ENCODE data around the gene SRRM4. TPM values are rescaled to one million over a fixed set of nuclear protein-coding genes. Genes with fewer than 3 reads are reported as not detected.

SRRM4 gene
- total RNA-seq, 1 experiment from 2014 or later: under 0.01 TPM

DNA sequence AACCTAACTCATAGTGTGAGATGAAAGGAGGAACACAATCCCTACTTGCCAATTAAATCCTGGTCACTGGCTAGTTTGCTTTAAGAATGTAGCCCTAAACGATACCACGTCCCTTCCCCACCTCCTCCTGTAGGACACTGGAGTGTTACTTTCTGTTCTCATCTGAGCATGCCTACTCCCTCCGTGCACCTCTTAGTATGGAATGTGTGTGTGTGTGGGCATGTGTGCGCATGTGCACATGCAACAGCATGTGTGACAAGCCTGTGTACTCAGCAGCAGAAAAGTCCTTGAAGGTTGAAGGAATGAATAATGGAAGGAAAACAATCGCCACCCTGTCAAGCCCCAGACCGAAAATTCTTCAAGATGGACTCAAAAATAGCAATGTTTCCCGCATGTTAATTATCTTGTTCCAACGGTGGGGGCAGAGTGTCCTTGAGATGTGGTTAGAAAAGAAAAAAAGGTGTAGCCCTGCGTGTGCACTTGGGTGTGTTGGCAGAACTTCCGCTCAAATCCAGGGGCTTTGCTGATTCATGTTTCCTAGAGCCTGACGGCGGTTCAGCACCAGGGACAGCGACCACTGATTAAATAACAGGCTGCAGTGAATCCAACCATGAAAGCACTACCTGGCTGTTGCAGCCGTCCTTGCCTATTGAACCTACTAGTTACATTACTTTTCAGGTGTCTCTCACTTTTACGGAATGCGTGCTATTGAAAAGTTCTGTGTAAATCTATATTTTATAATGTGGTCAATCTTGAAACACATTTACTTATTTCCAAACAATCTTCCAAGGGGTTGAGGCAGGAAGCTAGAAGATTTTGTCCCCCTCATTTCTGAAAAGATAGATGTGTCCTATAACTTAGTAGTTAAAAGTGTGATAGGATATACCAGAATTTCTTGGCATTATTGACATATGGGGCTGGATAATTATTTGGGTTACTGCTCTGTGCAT lies 79.8 kb downstream of the SRRM4 start:
- ChIA-PET POLR2A (ENCODE audit: unreplicated experiment) (no interaction called here), CTCF (no interaction called here)
- ATAC-seq (no peak; the same call in 1 of the 2 replicates), DNase-seq (peak; percentile 65)
- Histone ChIP-seq H3K4me3 (ENCODE audit: low read length) (no peak overlapping the region), H3K4me2 (ENCODE audit: low read length) (no peak overlapping the region), H3K9me2 (replicated peaks; ENCODE audit: low read length) (no peaks in the 10 kb centered on the region), H3K36me3 (ENCODE audit: low read depth, low read length) (no peaks in the 10 kb centered on the region), H3K9me3 (ENCODE audit: low read length) (no peaks in the 10 kb centered on the region), H3F3A (ENCODE audit: low read length, unreplicated experiment) (no peaks in the 10 kb centered on the region), H3K9ac (ENCODE audit: low read length) (no peak overlapping the region), H3K27me3 (ENCODE audit: low read length) (no peaks in the 10 kb centered on the region), H3K4me1 (ENCODE audit: insufficient read depth, low read length) (no peaks in the 10 kb centered on the region), H2AFZ (ENCODE audit: low read length) (no peak overlapping the region), H3K79me2 (ENCODE audit: low read length) (no peaks in the 10 kb centered on the region), H3K27ac (ENCODE audit: low read length) (no peak overlapping the region), H4K20me1 (ENCODE audit: low read length) (no peaks in the 10 kb centered on the region)
- no TSS peak for BruUV-seq (replicated peaks)
- TF ChIP-seq EZH2phosphoT487 (IDR thresholded peaks at IDR 0.05; ENCODE audit: borderline replicate concordance, low read length): no peak
- TF ChIP-seq, protein P1, sequence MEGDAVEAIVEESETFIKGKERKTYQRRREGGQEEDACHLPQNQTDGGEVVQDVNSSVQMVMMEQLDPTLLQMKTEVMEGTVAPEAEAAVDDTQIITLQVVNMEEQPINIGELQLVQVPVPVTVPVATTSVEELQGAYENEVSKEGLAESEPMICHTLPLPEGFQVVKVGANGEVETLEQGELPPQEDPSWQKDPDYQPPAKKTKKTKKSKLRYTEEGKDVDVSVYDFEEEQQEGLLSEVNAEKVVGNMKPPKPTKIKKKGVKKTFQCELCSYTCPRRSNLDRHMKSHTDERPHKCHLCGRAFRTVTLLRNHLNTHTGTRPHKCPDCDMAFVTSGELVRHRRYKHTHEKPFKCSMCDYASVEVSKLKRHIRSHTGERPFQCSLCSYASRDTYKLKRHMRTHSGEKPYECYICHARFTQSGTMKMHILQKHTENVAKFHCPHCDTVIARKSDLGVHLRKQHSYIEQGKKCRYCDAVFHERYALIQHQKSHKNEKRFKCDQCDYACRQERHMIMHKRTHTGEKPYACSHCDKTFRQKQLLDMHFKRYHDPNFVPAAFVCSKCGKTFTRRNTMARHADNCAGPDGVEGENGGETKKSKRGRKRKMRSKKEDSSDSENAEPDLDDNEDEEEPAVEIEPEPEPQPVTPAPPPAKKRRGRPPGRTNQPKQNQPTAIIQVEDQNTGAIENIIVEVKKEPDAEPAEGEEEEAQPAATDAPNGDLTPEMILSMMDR (conservative IDR thresholded peaks at IDR 0.05; ENCODE audit: low read depth, low read length): no peak
- no peak for TF ChIP-seq EZH2 (IDR thresholded peaks at IDR 0.05; ENCODE audit: low read length, unreplicated experiment)
- intact Hi-C loops (cut with micrococcal nuclease): no loop called here

DNA sequence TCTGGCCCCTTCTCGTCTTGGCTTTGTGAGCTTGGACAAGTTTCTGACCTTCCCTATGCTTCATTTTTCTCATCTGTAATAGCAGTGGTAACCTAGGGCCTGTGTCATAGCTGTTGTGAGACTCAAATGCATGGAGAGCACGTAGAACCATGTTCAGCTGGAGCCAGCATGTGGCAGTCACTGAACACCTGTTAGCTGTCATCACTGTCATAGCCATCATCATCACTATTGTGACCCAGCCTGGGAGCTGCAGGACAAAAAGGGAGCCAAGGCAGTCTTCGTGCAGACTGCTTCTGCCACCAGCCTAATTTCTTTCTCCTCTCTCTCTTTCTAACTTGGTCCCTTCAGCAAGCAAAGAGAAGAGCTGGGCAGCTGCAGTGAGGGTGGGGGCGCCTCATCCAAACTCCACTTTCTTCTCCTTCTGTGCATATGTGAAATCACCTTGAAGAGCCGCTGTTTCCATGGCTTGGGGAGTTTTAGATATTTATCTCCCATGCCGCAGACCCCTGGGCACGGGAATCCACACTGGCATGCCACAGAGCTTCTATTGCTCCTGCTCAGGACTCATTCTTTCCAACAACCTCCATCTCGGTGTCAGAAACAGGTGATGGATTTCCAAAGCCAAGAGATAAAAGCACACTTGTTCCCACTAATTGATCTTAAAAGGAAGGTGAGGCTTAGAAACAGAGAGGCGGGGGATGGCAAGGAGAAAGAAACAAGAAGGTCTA lies 87.0 kb downstream of the SRRM4 start:
- no peaks in the 10 kb centered on the region for H3K9me3 ChIP-seq (ENCODE audit: low read length)
- H3K36me3 ChIP-seq (ENCODE audit: low read depth, low read length): no peaks in the 10 kb centered on the region
- no peaks in the 10 kb centered on the region for H3F3A ChIP-seq (ENCODE audit: low read length, unreplicated experiment)
- no peak overlapping the region for H3K27ac ChIP-seq (ENCODE audit: low read length)
- no peaks in the 10 kb centered on the region for H3K9me2 ChIP-seq (replicated peaks; ENCODE audit: low read length)
- TF ChIP-seq EZH2 (IDR thresholded peaks at IDR 0.05; ENCODE audit: low read length, unreplicated experiment) (no peak), EZH2phosphoT487 (IDR thresholded peaks at IDR 0.05; ENCODE audit: borderline replicate concordance, low read length) (no peak)
- TF ChIP-seq, protein P1 (conservative IDR thresholded peaks at IDR 0.05; ENCODE audit: low read depth, low read length): no peak
- H3K79me2 ChIP-seq (ENCODE audit: low read length): no peaks in the 10 kb centered on the region
- H3K4me1 ChIP-seq (ENCODE audit: insufficient read depth, low read length): no peaks in the 10 kb centered on the region
- CTCF ChIA-PET: interaction anchor here (0.6 kb wide), 1 partner anchor 1409 kb away, joined by 4 read pairs; no protein-coding TSS in a partner anchor
- intact Hi-C loops (cut with micrococcal nuclease): no loop called here
- H4K20me1 ChIP-seq (ENCODE audit: low read length): no peaks in the 10 kb centered on the region
- peaks cover 42% of the 10 kb centered on the region for H3K27me3 ChIP-seq (ENCODE audit: low read length)
- no peak for DNase-seq
- H3K9ac ChIP-seq (ENCODE audit: low read length): no peak overlapping the region
- POLR2A ChIA-PET (ENCODE audit: unreplicated experiment): no interaction called here
- H2AFZ ChIP-seq (ENCODE audit: low read length): no peak overlapping the region
- no peak overlapping the region for H3K4me3 ChIP-seq (ENCODE audit: low read length)
- BruUV-seq (replicated peaks): no TSS peak
- ATAC-seq: no peak
- no peak overlapping the region for H3K4me2 ChIP-seq (ENCODE audit: low read length)
